Heart left ventricle (tissue), 16 donors: ENCODE measurements around the gene NARF. TPM values are rescaled to one million over a fixed set of nuclear protein-coding genes. Genes with fewer than 3 reads are reported as not detected.

Experiments
- ATAC-seq, 4 donors: fragments of 200-7000 bp; cut with Tn5 transposase; one replicate each; pipeline ENCODE4 v1.9.1; 2020 to 2022; ENCODE audit warnings: moderate library complexity in 4 of 4, mild to moderate bottlenecking in 3 of 4, moderate number of reproducible peaks in 1 of 4
- DNase-seq, 5 donors: peaks; one replicate each; pipeline ENCODE4 v3.0.0-alpha.2; 2020
- H3K27ac ChIP-seq, 12 donors: fragments of 200-600 bp; sonication (generic) in 4 of 12; one replicate each; pipeline versions ENCODE4 v1.5.0 to v1.8.0; 2016 to 2022; ENCODE audit warnings: mild to moderate bottlenecking in 2 of 12
- H3K27me3 ChIP-seq, 9 donors: fragments of 200-600 bp; sonication (generic) in 2 of 9; one replicate each; pipeline versions ENCODE4 v1.5.1 to v1.8.0; 2016 to 2022; ENCODE audit warnings: mild to moderate bottlenecking in 3 of 9
- H3K36me3 ChIP-seq, 9 donors: fragments of 200-600 bp; sonication (generic) in 2 of 9; one replicate each; pipeline versions ENCODE4 v1.5.0 to v1.8.0; 2018 to 2022; ENCODE audit warnings: mild to moderate bottlenecking in 2 of 9
- H3K4me1 ChIP-seq, 12 donors: fragments of 200-600 bp; sonication (generic) in 4 of 12; one replicate each; pipeline versions ENCODE4 v1.5.0 to v1.8.0; 2016 to 2022; ENCODE audit warnings: mild to moderate bottlenecking in 3 of 12
- H3K4me3 ChIP-seq, 12 donors: fragments of 200-600 bp; sonication (generic) in 4 of 12; one replicate each; pipeline versions ENCODE4 v1.5.0 to v1.8.0; 2017 to 2022; ENCODE audit warnings: mild to moderate bottlenecking in 9 of 12, moderate library complexity in 4 of 12
- H3K9me3 ChIP-seq, 12 donors: fragments of 200-600 bp; sonication (generic) in 4 of 12; one replicate each; pipeline versions ENCODE4 v1.5.0 to v1.8.0; 2016 to 2022; ENCODE audit warnings: mild to moderate bottlenecking in 1 of 12
- POLR2A ChIP-seq, 2 donors: fragments of 450-650 bp; IDR thresholded peaks; one replicate each; pipeline ENCODE4 v1.6.1; 2017; ENCODE audit warnings: antibody characterized with exemption in 2 of 2, mild to moderate bottlenecking in 2 of 2, moderate library complexity in 2 of 2
- WGBS, 4 donors: extraction: QIAGEN DNeasy Blood & Tissue Kit in 2 of 4; methylation state at CpG; one replicate each; pipeline versions ENCODE4 v1.1.5 to v1.1.7; 2013 to 2018; 5-methylcytosine and 5-hydroxymethylcytosine counted together
- intact Hi-C, 10 donors: fragments of 100-400 bp; cut with DNase I; formaldehyde crosslinking; loops; one replicate each; pipeline versions ENCODE4 v1.11.1 to v1.14.2; 2022
- polyA plus RNA-seq, 2 donors: library from polyadenylated mRNA; stranded (reverse); fragments of 200-250 nt; gene quantifications; one replicate each; pipeline ENCODE4 v1.2.3, GENCODE V29; 2013
- total RNA-seq, 9 donors: library from RNA; depleted of rRNA in 2 of 9; stranded (reverse); fragments of >200 nt in 2 of 9; fragmentation: NEBNext Ultra II Directional in 3 of 9; extraction: Animal tissue kit (Norgen Biotek cat#: 25700) in 3 of 9; gene quantifications; one replicate each; pipeline versions ENCODE4 v1.1.0 to v1.2.4, GENCODE V29; 2016 to 2023
- TF ChIP-seq, protein P1 (sequence below), 12 donors: fragments of 200-600 bp; sonication (generic) in 4 of 12; IDR thresholded peaks; one replicate each; pipeline versions ENCODE4 v1.5.0 to v1.8.0; 2018 to 2022; ENCODE audit warnings: antibody characterized with exemption in 12 of 12, mild to moderate bottlenecking in 5 of 12
- donor health status: ischemic (EF 13 %, LVEDD 7.1; RV severe dilation, severe dysfunction).
- donor health status: healthy with polysubstance abuse.
- donor health status: DM: no; HTN: yes; CAD: no.
- donor health status: DM: no; HTN: no; CAD: no.
- donor health status: ischemic (EF 25% LVEDD 6.9; RV normal size, moderate dysfunction).
- donor health status: ischemic (EF 25% LVEDD 5.7; RV mildly dilated, moderate dysfunction).
- donor health status: healthy.
- donor health status: DM: yes; HTN: yes; CAD: no.
- donor health status: ischemic (EF 35%, LVEDD 5.7; RV mildly dilated, moderate dysfunction).
- donor health status: nonischemic (EF 11% LVEDD 7.7; RV severe dilation, severe dysfunction).
- donor health status: DM: yes; HTN: yes; CAD: no.
- donor health status: PGD.
- donor health status: ischemic (EF 29% LVEDD 5.4; RV normal size, mild dysfunction).
- donor health status: nonischemic (EF 23%, LVEDD 6.1; RV moderate dilation, normal function).

NARF gene
- total and polyA plus RNA-seq, 11 donors: 48.6 to 111 (median 63.0) TPM

DNA sequence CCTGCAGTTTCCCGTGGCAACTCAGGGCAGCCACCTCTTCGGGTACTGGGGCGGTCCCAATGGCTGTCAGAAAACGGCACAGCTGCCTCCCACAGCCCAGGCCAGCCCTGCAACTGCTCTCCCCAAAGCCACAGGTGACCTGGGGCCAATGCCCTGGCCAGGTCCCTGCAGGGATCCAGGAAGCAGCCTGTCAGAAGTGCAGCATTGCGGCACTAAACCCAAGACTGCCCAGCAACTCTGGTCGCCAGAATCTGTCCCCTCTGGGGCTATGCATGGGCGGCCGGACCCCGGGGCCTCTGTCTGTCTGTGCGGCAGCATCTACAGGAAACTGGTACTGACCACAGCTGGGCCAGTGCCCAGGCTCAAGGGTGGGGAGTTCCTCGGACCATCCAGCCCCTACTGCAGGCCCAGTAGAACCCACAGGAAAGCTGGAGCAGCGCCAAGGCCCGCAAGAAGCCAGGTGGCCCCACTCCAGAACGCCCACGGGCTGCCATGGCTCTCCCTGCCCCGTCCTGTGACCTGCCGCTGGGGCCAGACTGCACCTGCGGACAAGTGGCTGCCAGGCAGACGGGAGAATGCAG lies 13.5 kb upstream of the NARF start:
- Histone ChIP-seq H3K9me3 (no peaks in the 10 kb centered on the region), H3K27me3 (no peaks in the 10 kb centered on the region), H3K4me3 (no peak overlapping the region), H3K4me1 (peaks cover 0 to 48% (median 19%) of the 10 kb centered on the region in 12 donors), H3K36me3 (peaks cover 0 to 60% (median 14%) of the 10 kb centered on the region in 9 donors), H3K27ac (no peak overlapping the region)
- WGBS, 4 donors: 66 to 73% (median 71%) methylated on average over 9 to 19 of the region's 19 CpGs
- no peak for TF ChIP-seq POLR2A (IDR thresholded peaks at IDR 0.05)
- TF ChIP-seq, protein P1, sequence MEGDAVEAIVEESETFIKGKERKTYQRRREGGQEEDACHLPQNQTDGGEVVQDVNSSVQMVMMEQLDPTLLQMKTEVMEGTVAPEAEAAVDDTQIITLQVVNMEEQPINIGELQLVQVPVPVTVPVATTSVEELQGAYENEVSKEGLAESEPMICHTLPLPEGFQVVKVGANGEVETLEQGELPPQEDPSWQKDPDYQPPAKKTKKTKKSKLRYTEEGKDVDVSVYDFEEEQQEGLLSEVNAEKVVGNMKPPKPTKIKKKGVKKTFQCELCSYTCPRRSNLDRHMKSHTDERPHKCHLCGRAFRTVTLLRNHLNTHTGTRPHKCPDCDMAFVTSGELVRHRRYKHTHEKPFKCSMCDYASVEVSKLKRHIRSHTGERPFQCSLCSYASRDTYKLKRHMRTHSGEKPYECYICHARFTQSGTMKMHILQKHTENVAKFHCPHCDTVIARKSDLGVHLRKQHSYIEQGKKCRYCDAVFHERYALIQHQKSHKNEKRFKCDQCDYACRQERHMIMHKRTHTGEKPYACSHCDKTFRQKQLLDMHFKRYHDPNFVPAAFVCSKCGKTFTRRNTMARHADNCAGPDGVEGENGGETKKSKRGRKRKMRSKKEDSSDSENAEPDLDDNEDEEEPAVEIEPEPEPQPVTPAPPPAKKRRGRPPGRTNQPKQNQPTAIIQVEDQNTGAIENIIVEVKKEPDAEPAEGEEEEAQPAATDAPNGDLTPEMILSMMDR (IDR thresholded peaks at IDR 0.05): no peak
- ATAC-seq: no peak
- intact Hi-C loops: no loop called here
- no peak for DNase-seq

DNA sequence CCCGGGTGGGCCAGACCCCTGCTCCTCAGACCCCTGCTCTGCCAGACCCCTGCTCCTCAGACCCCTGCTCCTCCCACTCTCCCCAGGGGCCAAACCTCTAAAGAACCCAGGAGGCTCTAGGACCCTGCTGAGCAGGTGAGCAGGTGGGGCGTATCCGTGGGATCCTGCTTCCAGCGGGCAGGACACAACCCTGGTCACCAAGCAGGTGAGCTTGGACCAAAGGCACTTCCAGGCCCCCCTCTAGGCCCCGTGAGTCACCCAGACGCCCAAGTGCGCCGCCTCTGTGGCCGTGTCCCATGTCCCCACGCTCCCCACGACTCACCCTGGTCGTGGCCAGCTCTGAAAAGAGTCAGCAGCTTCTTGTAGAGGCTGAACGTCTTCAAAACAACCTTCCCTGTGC lies 13.0 kb upstream of the NARF start:
- no peak overlapping the region for H3K4me3 ChIP-seq
- H3K9me3 ChIP-seq: no peaks in the 10 kb centered on the region
- ATAC-seq (no peak), DNase-seq (no peak)
- TF ChIP-seq, protein P1 (IDR thresholded peaks at IDR 0.05): no peak
- no peak for TF ChIP-seq POLR2A (IDR thresholded peaks at IDR 0.05)
- peaks cover 0 to 44% (median 20%) of the 10 kb centered on the region in 12 donors for H3K4me1 ChIP-seq
- intact Hi-C loops: no loop called here
- H3K36me3 ChIP-seq: peaks cover 0 to 60% (median 14%) of the 10 kb centered on the region in 9 donors
- 86 to 90% (median 89%) methylated on average over 13 of the region's 13 CpGs for WGBS, 4 donors
- H3K27me3 ChIP-seq: no peaks in the 10 kb centered on the region
- no peak overlapping the region for H3K27ac ChIP-seq

- Histone ChIP-seq H3K4me1 (peaks cover 0 to 42% (median 21%) of the 10 kb centered on the region in 12 donors), H3K27ac (no peak overlapping the region), H3K27me3 (no peaks in the 10 kb centered on the region), H3K9me3 (no peaks in the 10 kb centered on the region), H3K4me3 (no peak overlapping the region), H3K36me3 (peaks cover 0 to 60% (median 14%) of the 10 kb centered on the region in 9 donors)
- no peak for DNase-seq
- no peak for TF ChIP-seq POLR2A (IDR thresholded peaks at IDR 0.05)
- TF ChIP-seq, protein P1 (IDR thresholded peaks at IDR 0.05): no peak
- no peak for ATAC-seq
- WGBS, 4 donors: 90 to 93% (median 90%) methylated on average over 13 to 15 of the region's 15 CpGs
- intact Hi-C loops: no loop called here
These were observed 12.4 kb upstream of the NARF start for GRCh38 chr17:82446124-82446523.

GRCh38 chr17:82446649-82447048 lies 11.9 kb upstream of the NARF start:
- intact Hi-C loops: no loop called here
- H3K36me3 ChIP-seq: peaks cover 0 to 59% (median 14%) of the 10 kb centered on the region in 9 donors
- TF ChIP-seq, protein P1 (IDR thresholded peaks at IDR 0.05): no peak
- TF ChIP-seq POLR2A (IDR thresholded peaks at IDR 0.05): no peak
- H3K4me3 ChIP-seq: no peak overlapping the region
- H3K9me3 ChIP-seq: no peaks in the 10 kb centered on the region
- H3K27me3 ChIP-seq: no peaks in the 10 kb centered on the region
- no peak overlapping the region for H3K27ac ChIP-seq
- ATAC-seq (no peak), DNase-seq (no peak)
- peaks cover 0 to 45% (median 26%) of the 10 kb centered on the region in 12 donors for H3K4me1 ChIP-seq
- 89 to 100% (median 91%) methylated on average over 1 to 12 of the region's 12 CpGs for WGBS, 4 donors
